NCI-H345 (cell line): ENCODE measurements around the gene NOTCH1.
"Not testable (repeated sequence)": the region's sequence is repeated elsewhere in the genome, so short reads cannot be mapped to it uniquely, and the experiment has no call there.

ENCODE experiments used
- DNase-seq: peaks from one replicate; lab custom pipeline; 2025; lab: John Stamatoyannopoulos, UW

Gene NOTCH1

DNA sequence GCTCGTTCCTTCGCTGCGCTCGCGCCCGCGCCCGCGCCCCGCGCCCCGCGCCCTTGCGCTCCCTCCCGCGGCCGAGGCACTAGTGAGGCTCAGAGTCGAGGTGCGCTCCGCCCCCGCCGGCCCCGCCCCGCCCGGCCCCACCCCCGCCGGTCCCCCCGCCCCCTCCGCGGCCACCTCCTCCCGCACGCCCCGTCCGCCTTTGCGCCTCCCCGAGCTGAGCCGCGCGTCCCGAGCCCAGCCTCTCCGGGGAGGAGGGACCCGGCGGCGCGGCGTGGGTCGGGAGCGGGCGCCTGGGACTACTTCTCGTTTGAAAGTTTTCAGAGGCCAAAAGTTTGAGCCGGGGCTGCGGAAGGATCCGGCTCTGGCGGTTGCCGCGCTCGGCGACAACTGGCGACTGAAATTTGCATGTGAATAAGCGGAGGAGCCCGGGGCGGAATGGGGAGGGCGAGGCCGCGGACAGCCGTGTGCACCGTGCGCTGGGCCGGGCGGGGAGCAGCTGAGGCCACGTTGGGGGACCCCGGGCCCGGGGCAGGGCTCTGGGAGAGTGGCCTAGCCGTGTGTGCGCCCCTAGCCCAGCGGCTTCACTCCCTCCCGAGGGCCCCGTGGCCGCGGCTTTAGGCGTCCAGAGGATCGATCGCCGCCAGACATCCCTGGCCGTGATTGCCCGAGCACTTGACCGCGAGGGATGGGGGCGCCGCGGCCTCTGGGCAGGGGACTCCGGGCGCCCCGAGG lies at the start of gene NOTCH1:
TSS of gene NOTCH1 (minus strand) at position 84 of the 732 bp plus-strand sequence. CDS start 262 bp downstream, outside the sequence.
- DNase-seq, result peak; percentile 54

DNA sequence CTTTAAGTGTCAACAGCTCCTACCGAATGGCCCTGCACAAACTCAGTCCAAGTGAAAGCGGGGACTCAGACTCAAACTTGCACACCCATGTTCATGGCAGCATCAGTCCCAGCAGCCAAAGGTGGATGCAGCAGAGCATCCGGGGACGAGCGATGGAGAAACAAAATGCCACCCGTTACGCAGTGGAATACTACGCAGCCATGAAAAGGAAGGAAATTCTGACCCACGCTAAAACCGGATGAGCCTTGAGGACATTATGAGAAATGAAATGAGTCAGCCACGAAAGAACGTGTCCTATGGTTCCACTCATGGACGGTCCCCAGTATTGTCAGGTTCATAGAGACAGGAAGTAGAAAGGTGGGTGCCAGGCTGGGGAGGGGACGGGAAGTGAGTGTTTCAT lies 48.6 kb upstream of the NOTCH1 start:
- DNase-seq, result no peak

DNA sequence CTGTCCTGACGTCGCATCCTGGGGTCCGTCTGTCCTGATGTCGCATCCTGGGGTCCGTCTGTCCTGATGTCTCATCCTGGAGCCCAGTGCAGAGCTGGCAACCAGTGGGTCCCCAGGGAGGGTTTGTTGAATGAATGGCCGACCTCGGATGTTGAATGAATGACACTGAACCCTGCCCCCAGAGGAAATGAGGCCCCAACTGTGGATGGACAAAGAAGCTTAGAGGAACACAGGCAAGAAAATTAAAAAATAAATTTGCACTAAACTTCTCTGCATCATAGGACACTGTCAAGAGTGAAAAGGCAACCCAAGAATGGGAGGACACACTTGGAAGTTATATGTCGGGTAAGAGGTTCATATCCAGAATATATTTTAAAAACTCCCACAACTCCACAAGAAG lies 47.7 kb upstream of the NOTCH1 start:
- DNase-seq, result no peak

- no peak for DNase-seq
These were observed 46.8 kb upstream of the NOTCH1 start for GRCh38 chr9:136592666-136593065.

DNA sequence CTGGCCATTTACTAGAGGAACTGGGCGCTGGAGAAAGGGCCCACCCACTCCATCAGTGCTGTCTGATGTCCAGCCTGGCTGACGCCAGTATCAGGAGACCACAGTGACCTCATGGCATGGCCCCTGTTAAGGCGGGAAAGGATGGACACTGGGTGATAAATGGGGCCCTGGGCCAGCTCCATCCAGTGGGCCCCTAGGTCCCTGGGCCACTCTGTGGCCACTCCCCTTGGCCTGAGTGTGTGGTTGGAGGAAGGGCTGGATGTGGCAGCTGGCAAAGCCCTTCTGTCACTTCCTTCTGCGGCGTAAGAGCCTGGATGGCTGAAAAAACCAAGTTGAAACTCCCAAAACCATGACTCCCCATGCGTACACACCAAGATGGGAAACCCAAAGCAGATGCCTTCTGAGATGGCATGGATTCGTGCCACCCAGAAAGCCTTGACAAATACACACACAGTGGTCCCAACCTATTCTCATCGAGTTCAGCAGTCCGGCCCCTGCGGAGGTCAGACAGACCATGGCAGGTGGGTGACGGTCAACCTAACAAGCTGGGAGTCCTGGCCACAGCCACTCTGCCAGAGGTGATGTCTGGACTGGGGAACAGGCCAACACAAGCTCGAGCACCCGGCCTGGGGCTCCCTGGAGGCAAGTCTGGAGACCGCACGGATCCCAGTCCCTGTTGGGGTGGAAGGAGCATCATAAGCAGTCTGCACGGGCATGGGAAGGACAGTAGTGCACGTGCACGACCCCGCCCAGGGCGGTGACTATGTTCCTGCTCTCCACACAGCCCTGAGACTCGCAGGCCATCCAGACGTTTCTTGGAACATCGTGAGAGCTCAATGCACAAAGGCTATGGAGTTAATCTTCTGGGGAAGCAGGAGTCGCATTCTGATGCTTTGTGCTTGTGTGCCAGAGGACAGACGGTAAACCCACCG lies 45.2 kb upstream of the NOTCH1 start:
- DNase-seq, result no peak

GRCh38 chr9:136589766-136590763 lies 44.2 kb upstream of the NOTCH1 start:
- no peak for DNase-seq

DNA sequence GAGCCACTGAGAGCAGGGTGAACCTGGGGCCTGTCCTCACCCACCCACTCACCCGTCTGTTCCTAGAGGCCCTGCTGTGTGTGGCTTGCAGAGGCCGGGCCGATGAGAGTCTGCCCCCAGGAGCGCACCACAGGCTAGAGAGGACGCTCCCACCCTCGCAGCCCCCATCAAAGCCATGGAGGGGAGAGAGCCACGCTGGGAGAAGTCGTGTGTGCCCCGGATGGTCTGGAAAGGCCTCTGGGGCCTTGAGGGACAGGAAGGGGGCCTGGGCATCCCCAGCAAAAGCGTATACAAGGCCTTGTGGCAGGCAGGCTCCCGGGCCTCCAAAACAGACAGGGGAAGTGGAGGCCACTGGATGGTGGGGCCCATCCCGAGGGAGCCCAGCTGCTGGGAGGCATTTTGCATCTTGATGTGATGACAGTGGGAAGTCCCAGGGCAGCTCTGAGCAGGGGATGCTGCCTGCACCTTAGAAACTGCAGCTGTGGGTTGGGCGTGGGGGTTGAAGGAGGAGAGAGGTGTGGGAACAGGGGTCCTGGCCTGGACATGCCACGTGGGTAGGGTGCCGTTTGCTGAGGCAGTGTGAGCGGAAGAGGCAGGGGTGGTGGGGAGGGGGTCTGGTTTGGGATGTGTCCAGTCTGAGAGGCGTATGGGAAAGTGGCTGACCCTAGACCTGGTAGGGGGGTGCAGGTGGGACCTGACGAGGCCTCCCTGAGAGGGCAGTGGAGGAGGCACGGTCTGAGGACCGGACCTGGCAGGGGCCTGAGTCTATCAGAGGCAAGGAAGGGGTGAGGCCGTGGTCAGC lies 43.0 kb upstream of the NOTCH1 start:
- no peak for DNase-seq

DNA sequence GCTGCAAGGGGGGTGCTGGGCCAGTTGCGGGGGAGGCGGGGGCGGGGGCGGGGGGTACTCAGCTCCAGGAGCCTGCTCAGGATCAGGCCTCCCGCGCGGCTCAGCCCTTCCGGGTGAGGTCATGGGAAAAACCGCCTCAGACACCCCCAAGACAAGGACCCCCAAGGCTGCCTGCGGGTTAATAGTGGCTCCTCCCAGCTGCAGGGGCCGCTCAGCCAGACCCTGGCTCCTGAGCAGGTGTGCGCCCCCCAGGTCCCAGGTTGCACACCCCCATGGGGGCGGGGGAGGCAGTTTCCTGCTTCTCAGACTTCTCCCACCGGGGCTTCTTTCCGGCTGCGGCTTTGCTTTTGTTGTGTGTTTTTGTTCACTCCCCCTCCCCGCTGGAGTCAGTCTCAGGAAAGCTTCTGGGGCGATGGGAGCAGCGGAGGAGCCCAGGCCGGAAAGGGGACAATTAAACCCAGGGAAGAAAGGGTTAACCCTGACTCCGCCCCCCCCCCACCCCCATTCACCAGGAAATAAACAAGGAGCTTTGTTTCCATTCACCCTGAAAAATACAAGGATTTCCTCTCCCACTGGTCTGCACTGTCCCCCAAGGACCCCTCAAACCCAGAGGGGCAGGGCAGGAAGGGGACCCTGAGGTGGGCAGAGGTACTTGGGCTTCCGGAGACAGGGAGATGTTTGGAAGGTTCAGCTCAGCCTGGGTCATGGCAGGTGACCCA lies 42.3 kb upstream of the NOTCH1 start:
- no peak for DNase-seq

GRCh38 chr9:136587145-136587943 lies 41.5 kb upstream of the NOTCH1 start:
- no peak for DNase-seq

GRCh38 chr9:136586391-136586953 lies 40.6 kb upstream of the NOTCH1 start:
- DNase-seq, result no peak

DNA sequence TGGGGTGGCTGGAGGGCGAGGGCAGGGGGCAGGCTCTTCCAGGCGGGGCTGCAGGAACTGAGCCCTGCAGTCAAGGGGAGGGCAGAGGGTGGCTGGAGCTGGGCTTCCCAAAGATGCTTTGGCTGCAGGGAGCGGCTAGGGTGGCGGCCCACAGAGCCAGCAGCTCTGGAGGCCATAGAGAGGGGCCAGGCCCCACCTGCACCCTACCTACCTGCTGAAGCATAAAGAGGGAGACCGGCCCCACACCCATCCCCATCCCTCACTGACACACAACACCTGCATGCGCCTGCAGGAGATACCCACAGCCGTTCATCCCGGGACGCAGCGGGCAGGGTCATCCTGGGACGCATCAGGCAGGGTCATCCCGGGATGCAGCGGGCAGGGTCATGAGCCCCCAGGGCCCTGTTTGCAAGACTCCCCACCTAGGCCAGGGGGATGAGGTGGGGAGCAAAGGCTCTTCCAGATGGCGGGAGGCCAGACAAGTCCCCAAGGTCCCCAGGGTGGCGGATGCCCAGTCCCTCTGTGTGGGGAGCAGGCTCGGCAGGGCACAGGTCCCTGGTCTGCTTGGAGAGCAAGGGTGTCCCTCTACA lies 39.8 kb upstream of the NOTCH1 start:
- DNase-seq, result no peak

GRCh38 chr9:136584934-136585333 lies 39.1 kb upstream of the NOTCH1 start:
- no peak for DNase-seq

GRCh38 chr9:136584401-136584932 lies 38.6 kb upstream of the NOTCH1 start:
- no peak for DNase-seq

GRCh38 chr9:136582977-136583735 lies 37.3 kb upstream of the NOTCH1 start:
- no peak for DNase-seq

DNA sequence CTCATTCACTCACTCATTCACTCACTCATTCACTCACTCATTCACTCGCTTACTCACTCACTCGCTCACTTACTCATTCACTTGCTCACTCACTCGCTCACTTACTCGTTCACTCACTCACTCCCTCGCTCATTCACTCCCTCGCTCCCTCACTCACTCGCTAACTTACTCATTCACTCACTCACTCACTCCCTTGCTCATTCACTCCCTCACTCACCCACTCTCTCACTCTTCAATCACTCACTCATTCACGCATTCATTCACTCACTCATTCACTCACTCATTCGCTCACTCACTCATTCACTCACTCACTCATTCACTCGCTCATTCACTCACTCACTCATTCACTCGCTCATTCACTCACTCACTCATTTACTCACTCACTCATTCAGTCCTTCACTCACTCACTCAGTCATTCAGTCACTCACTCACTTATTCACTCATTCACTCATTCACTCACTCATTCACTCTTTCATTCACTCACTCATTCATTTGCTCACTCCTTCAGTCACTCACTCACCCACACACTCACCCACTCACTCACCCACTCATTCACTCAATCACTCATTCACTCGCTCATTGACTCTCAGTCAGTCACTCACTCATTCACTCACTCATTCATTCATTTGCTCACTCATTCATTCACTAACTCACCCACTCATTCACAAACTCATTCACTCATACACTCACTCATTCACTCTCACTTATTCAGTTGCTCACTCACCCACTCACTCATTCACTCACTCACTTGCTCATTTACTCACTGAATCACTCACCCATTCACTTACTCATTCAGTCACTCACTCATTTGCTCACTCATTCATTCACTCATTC lies 36.0 kb upstream of the NOTCH1 start:
- no peak for DNase-seq

GRCh38 chr9:136579650-136580219 lies 33.9 kb upstream of the NOTCH1 start:
- DNase-seq, result not testable (repeated sequence)
